Subcutaneous abdominal adipose tissue (tissue), 5 donors: ENCODE results near the gene CFAP90.

Source experiments
- H3K27ac ChIP-seq: one replicate; pipeline ENCODE4 v1.7.0; 2013; ENCODE audit warnings: low read depth, mild to moderate bottlenecking, inconsistent platforms, low read length, moderate library complexity
- H3K27me3 ChIP-seq, 5 donors: one replicate each; pipeline ENCODE4 v1.7.0; 2013; ENCODE audit warnings: low read length in 5 of 5, inconsistent platforms in 1 of 5; ENCODE audit not compliant: control insufficient read depth in 5 of 5, insufficient read depth in 4 of 5
- H3K36me3 ChIP-seq, 5 donors: one replicate each; pipeline ENCODE4 v1.7.0; 2013; ENCODE audit warnings: low read length in 5 of 5; ENCODE audit not compliant: control insufficient read depth in 5 of 5, insufficient read depth in 5 of 5
- H3K4me1 ChIP-seq, 5 donors: one replicate each; pipeline ENCODE4 v1.7.0; 2013; ENCODE audit warnings: low read length in 5 of 5, mild to moderate bottlenecking in 3 of 5, moderate library complexity in 1 of 5; ENCODE audit not compliant: control insufficient read depth in 5 of 5, insufficient read depth in 5 of 5
- H3K4me3 ChIP-seq, 5 donors: one replicate each; pipeline ENCODE4 v1.7.0; 2013; ENCODE audit warnings: low read length in 5 of 5, low read depth in 1 of 5
- H3K9ac ChIP-seq, 5 donors: one replicate each; pipeline ENCODE4 v1.7.0; 2013; ENCODE audit warnings: low read length in 5 of 5, mild to moderate bottlenecking in 4 of 5, moderate library complexity in 3 of 5
- H3K9me3 ChIP-seq, 5 donors: one replicate each; pipeline ENCODE4 v1.7.0; 2013; ENCODE audit warnings: low read length in 5 of 5; ENCODE audit not compliant: control insufficient read depth in 5 of 5
- donor health status: healthy.
- donor health status: healthy.
- donor health status: healthy.
- donor health status: healthy.
- donor health status: healthy.

CFAP90 gene

GRCh38 chr5:7851617-7852289, 820 bp upstream of the CFAP90 start:
- Histone ChIP-seq H3K27me3 (peaks cover 8 to 21% (median 10%) of the 10 kb centered on the region in 5 donors), H3K9me3 (no peaks in the 10 kb centered on the region), H3K36me3 (no peaks in the 10 kb centered on the region), H3K4me3 (no peak overlapping the region), H3K27ac (no peak overlapping the region), H3K9ac (no peak overlapping the region), H3K4me1 (peaks cover 0 to 22% (median 17%) of the 10 kb centered on the region in 5 donors)

GRCh38 chr5:7851240-7851592, 283 bp upstream of the CFAP90 start:
- peak overlapping the region; percentile 24 to 69 (median 61) for H3K4me3 ChIP-seq
- peak overlapping the region in 2 of 5 donors; percentile 50 to 61 for H3K9ac ChIP-seq
- peaks cover 0 to 22% (median 17%) of the 10 kb centered on the region in 5 donors for H3K4me1 ChIP-seq
- H3K27ac ChIP-seq = no peak overlapping the region
- H3K36me3 ChIP-seq = no peaks in the 10 kb centered on the region
- H3K9me3 ChIP-seq = no peaks in the 10 kb centered on the region
- peaks cover 8 to 21% (median 10%) of the 10 kb centered on the region in 5 donors for H3K27me3 ChIP-seq

GRCh38 chr5:7849681-7850394, 1.1 kb downstream of the CFAP90 start:
- H3K36me3 ChIP-seq = no peaks in the 10 kb centered on the region
- no peaks in the 10 kb centered on the region for H3K9me3 ChIP-seq
- H3K4me1 ChIP-seq = peaks cover 0 to 22% (median 17%) of the 10 kb centered on the region in 5 donors
- H3K9ac ChIP-seq = peak overlapping the region in 3 of 5 donors; percentile 2 to 63 (median 56)
- peak overlapping the region; percentile 20 to 57 (median 52) for H3K4me3 ChIP-seq
- H3K27me3 ChIP-seq = peaks cover 8 to 21% (median 10%) of the 10 kb centered on the region in 5 donors
- no peak overlapping the region for H3K27ac ChIP-seq

- Histone ChIP-seq H3K4me1 (peaks cover 0 to 22% (median 17%) of the 10 kb centered on the region in 5 donors), H3K9me3 (no peaks in the 10 kb centered on the region), H3K27ac (no peak overlapping the region), H3K4me3 (no peak overlapping the region), H3K9ac (no peak overlapping the region), H3K27me3 (peaks cover 10 to 21% (median 11%) of the 10 kb centered on the region in 5 donors), H3K36me3 (no peaks in the 10 kb centered on the region)
Measured at GRCh38 chr5:7848296-7848695, 2.6 kb downstream of the CFAP90 start.

GRCh38 chr5:7846327-7846726, 4.6 kb downstream of the CFAP90 start:
- H3K4me3 ChIP-seq = no peak overlapping the region

GRCh38 chr5:7845557-7845956, 5.4 kb downstream of the CFAP90 start:
- peaks cover 10 to 18% (median 11%) of the 10 kb centered on the region in 5 donors for H3K27me3 ChIP-seq
- H3K27ac ChIP-seq = no peak overlapping the region
- no peaks in the 10 kb centered on the region for H3K36me3 ChIP-seq
- no peaks in the 10 kb centered on the region for H3K9me3 ChIP-seq
- no peak overlapping the region for H3K9ac ChIP-seq
- no peak overlapping the region for H3K4me3 ChIP-seq
- H3K4me1 ChIP-seq = peaks cover 0 to 10% (median 8%) of the 10 kb centered on the region in 5 donors

More at GRCh38 chr5:7846327-7846726, 4.6 kb downstream of the CFAP90 start:
- no peaks in the 10 kb centered on the region for H3K36me3 ChIP-seq
- H3K27me3 ChIP-seq = peaks cover 10 to 21% (median 11%) of the 10 kb centered on the region in 5 donors
- H3K9me3 ChIP-seq = no peaks in the 10 kb centered on the region
- no peak overlapping the region for H3K9ac ChIP-seq
- peaks cover 0 to 16% (median 13%) of the 10 kb centered on the region in 5 donors for H3K4me1 ChIP-seq
- H3K27ac ChIP-seq = no peak overlapping the region

- no peaks in the 10 kb centered on the region for H3K9me3 ChIP-seq
- H3K4me1 ChIP-seq = peaks cover 0 to 6% (median 5%) of the 10 kb centered on the region in 5 donors
- H3K27ac ChIP-seq = no peak overlapping the region
- no peak overlapping the region for H3K9ac ChIP-seq
- H3K27me3 ChIP-seq = peaks cover 8 to 18% (median 11%) of the 10 kb centered on the region in 5 donors
- H3K4me3 ChIP-seq = no peak overlapping the region
- no peaks in the 10 kb centered on the region for H3K36me3 ChIP-seq
Measured at GRCh38 chr5:7844901-7845300, 6.0 kb downstream of the CFAP90 start.

- no peak overlapping the region for H3K4me3 ChIP-seq
- H3K27ac ChIP-seq = no peak overlapping the region
- H3K9ac ChIP-seq = no peak overlapping the region
- H3K4me1 ChIP-seq = no peaks in the 10 kb centered on the region
- H3K36me3 ChIP-seq = no peaks in the 10 kb centered on the region
- H3K27me3 ChIP-seq = peaks cover 0 to 3% (median 0%) of the 10 kb centered on the region in 5 donors
- H3K9me3 ChIP-seq = no peaks in the 10 kb centered on the region
Measured at GRCh38 chr5:7842531-7842930, 8.4 kb downstream of the CFAP90 start.

GRCh38 chr5:7837403-7837802, 13.5 kb downstream of the CFAP90 start:
- no peak overlapping the region for H3K4me3 ChIP-seq

GRCh38 chr5:7834982-7835381, 16.0 kb downstream of the CFAP90 start:
- no peak overlapping the region for H3K4me3 ChIP-seq
- no peak overlapping the region for H3K9ac ChIP-seq
- H3K4me1 ChIP-seq = no peaks in the 10 kb centered on the region
- H3K9me3 ChIP-seq = no peaks in the 10 kb centered on the region
- H3K27ac ChIP-seq = no peak overlapping the region
- no peaks in the 10 kb centered on the region for H3K36me3 ChIP-seq
- H3K27me3 ChIP-seq = peaks cover 0 to 5% (median 0%) of the 10 kb centered on the region in 5 donors

More at GRCh38 chr5:7837403-7837802, 13.5 kb downstream of the CFAP90 start:
- Histone ChIP-seq H3K27ac (no peak overlapping the region), H3K9ac (no peak overlapping the region), H3K9me3 (no peaks in the 10 kb centered on the region), H3K4me1 (no peaks in the 10 kb centered on the region), H3K36me3 (no peaks in the 10 kb centered on the region), H3K27me3 (no peaks in the 10 kb centered on the region)
